PC-3 (cell line): ENCODE data around the gene SCMH1. TPM values are rescaled to one million over a fixed set of nuclear protein-coding genes. Genes with fewer than 3 reads are reported as not detected.

Experiments used
- ATAC-seq: fragments of 200-7000 bp; cut with Tn5 transposase; 2 replicates; pipeline ENCODE4 v1.9.1; 2020; ENCODE audit warnings: mild to moderate bottlenecking, moderate library complexity
- BruUV-seq: library from RNA; stranded (reverse); fragments of 400-500 nt; replicated peaks from 2 replicates; lab custom pipeline; 2021; lab: Mats Ljungman, UMichigan
- CTCF ChIA-PET: fragments of 300-600 bp; sonication (Branson Sonifier 250); formaldehyde crosslinking; loops from one replicate; lab custom pipeline; 2022; ENCODE audit warnings: antibody characterized with exemption; lab: Charles Lee
- POLR2A ChIA-PET: fragments of 300-600 bp; sonication (Branson Sonifier 250); formaldehyde crosslinking; loops from one replicate; lab custom pipeline; 2022; ENCODE audit warnings: antibody characterized with exemption; ENCODE audit not compliant: unreplicated experiment; lab: Charles Lee
- DNase-seq: peaks from one replicate; pipeline ENCODE4 v3.0.0-alpha.2; 2015
- H2AFZ ChIP-seq: fragments of 300-600 bp; sonication (generic); 2 replicates; pipeline ENCODE4 v1.6.0; 2016; ENCODE audit warnings: antibody characterized with exemption, low read length
- H3F3A ChIP-seq: fragments of 300-600 bp; sonication (generic); one replicate; pipeline ENCODE4 v1.6.0; 2017; ENCODE audit warnings: antibody characterized with exemption, low read length, control low read depth, mild to moderate bottlenecking; ENCODE audit not compliant: unreplicated experiment
- H3K27ac ChIP-seq: fragments of 300-600 bp; sonication (generic); 2 replicates; pipeline ENCODE4 v1.5.1; 2016; ENCODE audit warnings: mild to moderate bottlenecking, low read length
- H3K27me3 ChIP-seq: fragments of 300-600 bp; sonication (generic); 2 replicates; pipeline ENCODE4 v1.6.1; 2016; ENCODE audit warnings: low read length, mixed read lengths
- H3K36me3 ChIP-seq: fragments of 300-600 bp; sonication (generic); 2 replicates; pipeline ENCODE4 v1.6.1; 2016; ENCODE audit warnings: low read depth, mixed run types, low read length, mixed read lengths
- H3K4me1 ChIP-seq: fragments of 300-600 bp; sonication (generic); 2 replicates; pipeline ENCODE4 v1.5.1; 2016; ENCODE audit warnings: low read length; ENCODE audit not compliant: insufficient read depth
- H3K4me2 ChIP-seq: fragments of 300-600 bp; sonication (generic); 2 replicates; pipeline ENCODE4 v1.6.0; 2016; ENCODE audit warnings: low read length
- H3K4me3 ChIP-seq: fragments of 300-600 bp; sonication (generic); 2 replicates; pipeline ENCODE4 v1.5.1; 2016; ENCODE audit warnings: mild to moderate bottlenecking, low read length, mixed read lengths
- H3K79me2 ChIP-seq: fragments of 300-600 bp; sonication (generic); 2 replicates; pipeline ENCODE4 v1.6.1; 2017; ENCODE audit warnings: low read length, mixed read lengths
- H3K9ac ChIP-seq: fragments of 300-600 bp; sonication (generic); 2 replicates; pipeline ENCODE4 v1.6.0; 2016; ENCODE audit warnings: mild to moderate bottlenecking, low read length
- H3K9me2 ChIP-seq: fragments of 300-600 bp; sonication (generic); replicated peaks from 2 replicates; pipeline ENCODE4 v1.6.1; 2016; ENCODE audit warnings: mixed run types, low read length, mixed read lengths
- H3K9me3 ChIP-seq: fragments of 300-600 bp; sonication (generic); 2 replicates; pipeline ENCODE4 v1.6.1; 2016; ENCODE audit warnings: low read length, mixed read lengths
- H4K20me1 ChIP-seq: fragments of 300-600 bp; sonication (generic); 2 replicates; pipeline ENCODE4 v1.6.1; 2016; ENCODE audit warnings: low read length, mixed read lengths
- EZH2 ChIP-seq: fragments of 300-600 bp; sonication (generic); IDR thresholded peaks from one replicate; pipeline ENCODE4 v1.6.1; 2017; ENCODE audit warnings: antibody characterized with exemption, mild to moderate bottlenecking, low read length; ENCODE audit not compliant: unreplicated experiment
- EZH2phosphoT487 ChIP-seq: fragments of 300-600 bp; sonication (generic); IDR thresholded peaks from 2 replicates; pipeline ENCODE4 v1.6.1; 2018; ENCODE audit warnings: mild to moderate bottlenecking, antibody characterized with exemption, low read length, borderline replicate concordance
- intact Hi-C: fragments of 100-400 bp; cut with micrococcal nuclease; formaldehyde crosslinking; loops from 2 replicates; pipeline ENCODE4 v1.9.0; 2023
- total RNA-seq: library from RNA; depleted of rRNA; stranded (reverse); fragments of >200 nt; gene quantifications from 2 replicates; pipeline ENCODE4 v1.2.3, GENCODE V29; 2014
- TF ChIP-seq, protein P1 (sequence below): fragments of 300-600 bp; sonication (generic); conservative IDR thresholded peaks from 2 replicates; pipeline ENCODE4 v1.5.1; 2017; ENCODE audit warnings: antibody characterized with exemption, low read depth, mild to moderate bottlenecking, low read length

The SCMH1 gene
- total RNA-seq, 1 experiment from 2014 or later = 33.6 TPM

DNA sequence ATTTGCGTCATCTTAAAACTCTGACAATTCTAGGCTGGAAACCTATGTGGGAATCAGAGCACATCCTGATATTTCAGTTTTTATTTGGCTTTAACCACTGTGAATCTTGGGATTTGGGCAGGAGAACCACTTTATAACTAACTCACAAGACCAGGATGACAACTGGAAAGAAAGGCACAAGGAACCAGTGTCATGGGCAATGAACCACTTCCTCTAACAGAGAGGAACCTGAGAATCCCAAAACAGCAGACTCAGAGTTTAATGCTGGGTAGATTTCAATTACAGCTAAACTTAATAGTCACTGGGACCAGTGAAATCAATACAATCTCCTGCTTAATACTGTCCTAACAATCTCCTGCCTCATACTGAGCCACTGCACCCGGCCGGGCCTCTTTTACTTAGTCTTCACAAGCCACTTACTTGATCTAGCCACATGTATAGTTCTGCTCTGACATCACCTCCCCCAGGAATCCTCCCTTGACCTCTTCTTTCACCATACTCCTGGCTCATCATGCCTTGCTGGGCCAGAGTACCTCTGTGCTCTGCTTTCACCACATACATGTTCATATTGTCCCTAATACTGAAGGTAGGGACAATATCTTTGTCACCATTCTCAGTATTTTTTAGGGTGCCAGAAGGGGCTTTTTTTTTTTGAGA is 200.4 kb downstream of the SCMH1 start:
- DNase-seq = no peak
- H3K4me1 ChIP-seq = no peaks in the 10 kb centered on the region
- intact Hi-C loops = no loop called here
- no peaks in the 10 kb centered on the region for H3K27me3 ChIP-seq
- H2AFZ ChIP-seq = no peak overlapping the region
- H3K9me2 ChIP-seq = no peaks in the 10 kb centered on the region
- H3K27ac ChIP-seq = no peak overlapping the region
- H4K20me1 ChIP-seq = no peaks in the 10 kb centered on the region
- H3F3A ChIP-seq = no peaks in the 10 kb centered on the region
- H3K4me3 ChIP-seq = no peak overlapping the region
- no peaks in the 10 kb centered on the region for H3K79me2 ChIP-seq
- H3K4me2 ChIP-seq = no peak overlapping the region
- H3K9ac ChIP-seq = no peak overlapping the region
- ChIA-PET POLR2A (no interaction called here), CTCF (no interaction called here)
- H3K36me3 ChIP-seq = peaks cover 23% of the 10 kb centered on the region
- no peak for ATAC-seq
- TF ChIP-seq, protein P1, sequence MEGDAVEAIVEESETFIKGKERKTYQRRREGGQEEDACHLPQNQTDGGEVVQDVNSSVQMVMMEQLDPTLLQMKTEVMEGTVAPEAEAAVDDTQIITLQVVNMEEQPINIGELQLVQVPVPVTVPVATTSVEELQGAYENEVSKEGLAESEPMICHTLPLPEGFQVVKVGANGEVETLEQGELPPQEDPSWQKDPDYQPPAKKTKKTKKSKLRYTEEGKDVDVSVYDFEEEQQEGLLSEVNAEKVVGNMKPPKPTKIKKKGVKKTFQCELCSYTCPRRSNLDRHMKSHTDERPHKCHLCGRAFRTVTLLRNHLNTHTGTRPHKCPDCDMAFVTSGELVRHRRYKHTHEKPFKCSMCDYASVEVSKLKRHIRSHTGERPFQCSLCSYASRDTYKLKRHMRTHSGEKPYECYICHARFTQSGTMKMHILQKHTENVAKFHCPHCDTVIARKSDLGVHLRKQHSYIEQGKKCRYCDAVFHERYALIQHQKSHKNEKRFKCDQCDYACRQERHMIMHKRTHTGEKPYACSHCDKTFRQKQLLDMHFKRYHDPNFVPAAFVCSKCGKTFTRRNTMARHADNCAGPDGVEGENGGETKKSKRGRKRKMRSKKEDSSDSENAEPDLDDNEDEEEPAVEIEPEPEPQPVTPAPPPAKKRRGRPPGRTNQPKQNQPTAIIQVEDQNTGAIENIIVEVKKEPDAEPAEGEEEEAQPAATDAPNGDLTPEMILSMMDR = no peak
- TF ChIP-seq EZH2 (no peak), EZH2phosphoT487 (no peak)
- H3K9me3 ChIP-seq = no peaks in the 10 kb centered on the region
- no TSS peak for BruUV-seq

DNA sequence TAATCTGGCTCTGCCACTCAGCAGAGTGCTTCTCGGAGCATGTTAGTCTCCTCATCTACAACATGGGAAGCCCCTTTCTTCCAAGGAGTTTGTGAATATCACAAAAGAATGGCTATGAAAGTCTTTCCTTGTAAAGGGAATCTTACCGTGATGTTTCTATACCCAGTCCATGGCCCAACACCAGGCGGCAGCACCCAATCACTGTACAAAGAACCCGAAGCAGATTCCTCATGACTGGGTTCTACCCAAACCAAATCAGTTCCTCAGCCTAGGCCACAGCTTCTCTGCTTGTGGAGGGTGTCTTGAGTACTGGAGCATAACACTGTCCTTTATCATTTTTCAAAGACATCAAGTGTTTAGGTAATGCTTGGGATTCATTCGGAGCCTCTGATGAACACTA is 204.0 kb downstream of the SCMH1 start:
- CTCF ChIA-PET = no interaction called here
- Histone ChIP-seq H4K20me1 (no peaks in the 10 kb centered on the region), H3K27ac (no peak overlapping the region), H2AFZ (no peak overlapping the region), H3K27me3 (no peaks in the 10 kb centered on the region), H3K36me3 (peaks cover 18% of the 10 kb centered on the region), H3K9me2 (no peaks in the 10 kb centered on the region), H3K4me2 (no peak overlapping the region), H3K9ac (no peak overlapping the region), H3K79me2 (no peaks in the 10 kb centered on the region), H3K4me3 (no peak overlapping the region), H3K4me1 (no peaks in the 10 kb centered on the region), H3K9me3 (no peaks in the 10 kb centered on the region), H3F3A (no peaks in the 10 kb centered on the region)
- TF ChIP-seq, protein P1 = no peak
- TF ChIP-seq EZH2 (no peak), EZH2phosphoT487 (no peak)
- ATAC-seq (no peak), DNase-seq (no peak)
- no TSS peak for BruUV-seq
- intact Hi-C loops = loop anchor here (10.0 kb wide), 1 partner anchor 197 kb away; no protein-coding TSS in a partner anchor
- POLR2A ChIA-PET = no interaction called here

DNA sequence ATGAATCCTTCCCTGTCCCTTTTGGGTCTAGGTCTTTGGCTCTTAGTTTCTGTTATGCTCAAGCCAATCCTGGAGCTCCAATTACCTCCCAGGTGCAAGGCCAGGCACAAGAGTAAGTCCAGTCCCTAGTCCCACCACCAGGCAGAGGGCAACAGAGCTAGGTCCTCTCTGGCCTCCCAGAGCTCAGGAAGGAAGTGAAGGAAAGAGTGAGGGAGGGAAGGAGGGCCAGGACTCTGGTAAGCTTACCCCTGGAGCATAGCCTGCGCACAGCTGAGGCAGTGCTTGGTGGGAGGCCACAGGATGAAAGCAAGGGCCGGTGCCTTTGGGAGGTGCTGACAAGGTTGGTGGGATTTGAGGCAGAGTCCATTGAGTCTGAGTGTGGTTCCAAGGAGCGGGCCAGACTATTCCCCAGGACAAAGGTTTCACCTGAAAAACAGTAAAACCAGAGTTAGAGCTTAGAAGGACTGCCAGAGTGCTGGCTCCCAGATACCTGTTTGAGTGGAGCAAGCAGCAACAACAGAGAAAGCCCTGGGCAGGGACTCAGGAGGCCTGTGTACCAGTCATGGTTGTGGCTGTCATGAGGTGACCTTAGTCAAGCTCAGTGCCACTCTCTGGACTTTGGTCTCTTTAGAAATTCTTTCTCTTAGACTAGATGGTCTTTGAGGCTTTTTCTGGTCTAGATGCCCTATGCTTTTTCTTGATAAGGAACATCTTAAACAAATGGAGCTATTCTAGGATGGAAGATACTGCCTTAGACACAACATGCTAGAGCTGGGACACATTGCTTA is 204.8 kb downstream of the SCMH1 start:
- no peaks in the 10 kb centered on the region for H3K79me2 ChIP-seq
- H3K27ac ChIP-seq = no peak overlapping the region
- no peak overlapping the region for H3K4me2 ChIP-seq
- H3K9me2 ChIP-seq = no peaks in the 10 kb centered on the region
- ChIA-PET CTCF (no interaction called here), POLR2A (no interaction called here)
- ATAC-seq (no peak), DNase-seq (no peak)
- H3K9ac ChIP-seq = no peak overlapping the region
- no peak overlapping the region for H2AFZ ChIP-seq
- H3K9me3 ChIP-seq = no peaks in the 10 kb centered on the region
- BruUV-seq = no TSS peak
- no peaks in the 10 kb centered on the region for H4K20me1 ChIP-seq
- H3K4me1 ChIP-seq = no peaks in the 10 kb centered on the region
- intact Hi-C loops = loop anchor here (10.0 kb wide), 1 partner anchor 197 kb away; no protein-coding TSS in a partner anchor
- no peaks in the 10 kb centered on the region for H3F3A ChIP-seq
- peaks cover 20% of the 10 kb centered on the region for H3K36me3 ChIP-seq
- TF ChIP-seq EZH2phosphoT487 (no peak), EZH2 (no peak)
- TF ChIP-seq, protein P1 = no peak
- H3K27me3 ChIP-seq = no peaks in the 10 kb centered on the region
- H3K4me3 ChIP-seq = no peak overlapping the region
